AG09309 (cell line): ENCODE results near the gene NFATC2.

Experiments
- DNase-seq: peaks from one replicate; pipeline ENCODE4 v3.0.0-alpha.2; 2010; ENCODE audit warnings: low read depth
- H3K4me3 ChIP-seq: 2 replicates; pipeline ENCODE4 v1.5.1; 2011; ENCODE audit warnings: mild to moderate bottlenecking, low read depth, low read length, moderate library complexity; ENCODE audit not compliant: control insufficient read depth
- CTCF ChIP-seq: IDR thresholded peaks from 2 replicates; pipeline ENCODE4 v1.5.1; 2011; ENCODE audit warnings: mild to moderate bottlenecking, low read depth, low read length, inconsistent platforms; ENCODE audit not compliant: insufficient read depth, control insufficient read depth; ENCODE audit errors: missing control alignments

Gene NFATC2

GRCh38 chr20:51388227-51388626, 154.3 kb downstream of the NFATC2 start:
- no peak for TF ChIP-seq CTCF
- H3K4me3 ChIP-seq, result no peak overlapping the region
- DNase-seq, result peak; percentile 29

GRCh38 chr20:51387125-51387875, 155.2 kb downstream of the NFATC2 start:
- DNase-seq, result no peak
- no peak for TF ChIP-seq CTCF
- no peak overlapping the region for H3K4me3 ChIP-seq

- H3K4me3 ChIP-seq, result no peak overlapping the region
- no peak for TF ChIP-seq CTCF
- no peak for DNase-seq
Observed at GRCh38 chr20:51386586-51386985, 155.9 kb downstream of the NFATC2 start.

- TF ChIP-seq CTCF, result peak; percentile 75
- no peak for DNase-seq
- no peak overlapping the region for H3K4me3 ChIP-seq
Observed at GRCh38 chr20:51385646-51386530, 156.6 kb downstream of the NFATC2 start.

- DNase-seq, result no peak
- H3K4me3 ChIP-seq, result no peak overlapping the region
- no peak for TF ChIP-seq CTCF
Observed at GRCh38 chr20:51384875-51385274, 157.6 kb downstream of the NFATC2 start.

GRCh38 chr20:51383891-51384510, 158.5 kb downstream of the NFATC2 start:
- no peak for TF ChIP-seq CTCF
- DNase-seq, result no peak
- H3K4me3 ChIP-seq, result no peak overlapping the region
